ENCODE results near the gene CAMTA2. TPM values are rescaled to one million over a fixed set of nuclear protein-coding genes. Genes with fewer than 3 reads are reported as not detected.
A peak's percentile ranks its signal among the peaks of the same experiment; 100 is the strongest.

The CAMTA2 gene
- total RNA-seq, 2 donors from 2014 or later, result 17.1 to 48.8 TPM

DNA sequence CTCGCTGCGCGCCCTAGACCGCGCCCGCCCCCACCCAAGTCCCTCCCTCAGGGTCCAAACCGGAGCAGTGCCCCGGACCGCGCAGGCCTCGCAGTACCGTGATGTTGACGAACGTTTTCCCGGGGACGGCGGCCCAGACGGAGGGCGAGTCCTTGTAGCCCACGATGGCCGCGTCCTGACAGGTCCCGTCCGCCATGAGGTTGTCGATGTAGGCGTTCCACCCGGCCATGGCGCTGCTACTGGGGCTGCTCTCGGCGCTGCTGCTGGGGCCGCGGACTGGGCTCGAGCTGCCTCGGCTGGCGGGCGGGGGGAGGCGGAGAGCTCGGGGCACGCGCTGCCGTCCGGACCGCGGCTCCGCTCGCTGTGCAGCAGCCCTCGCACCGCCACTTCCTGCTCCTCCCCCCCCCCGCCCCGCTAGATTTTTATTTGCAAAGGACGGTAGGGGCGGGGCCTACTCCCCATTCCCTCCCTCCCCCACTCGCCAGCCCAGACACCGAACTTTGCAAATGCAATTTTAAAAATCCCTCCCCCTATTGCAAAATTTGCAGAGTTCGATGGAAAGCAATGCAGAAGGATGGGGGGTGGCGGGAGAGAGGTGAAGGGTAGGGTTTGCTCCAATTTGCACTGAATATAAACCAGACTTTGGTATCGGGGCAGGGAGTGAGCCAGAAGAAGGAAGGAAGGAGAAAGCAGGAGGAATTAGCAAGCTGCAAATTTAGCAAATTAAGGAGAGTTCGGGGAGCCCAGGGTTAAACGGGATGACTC is 39.1 kb downstream of the CAMTA2 start, which contains the start of gene PFN1:
Gene PFN1, minus strand, starts transcription at position 365 of the 765 bp plus-strand sequence. Its CDS starts 136 bp downstream, at position 229.
- 0% methylated on average over 8 to 54 of the region's 59 CpGs for WGBS, 2 donors
- Histone ChIP-seq H3K4me1 (peaks cover 34% of the 10 kb centered on the region), H3K27me3 (no peaks in the 10 kb centered on the region), H3K4me3 (peak within 1 kb of the TSS; percentile 61 to 91), H3K9me3 (no peaks in the 10 kb centered on the region), H3K36me3 (replicated peaks in 1 of 2; ENCODE audit: insufficient read depth in 1 of 2, low read depth in 2 of 2) (no peaks in the 10 kb centered on the region), H3K27ac (peak within 1 kb of the TSS; percentile 93 to 99 (median 96))
- DNase-seq (peak; percentile 91 to 95 (median 93)), ATAC-seq (peak; percentile 78)
- TF ChIP-seq, protein P1, sequence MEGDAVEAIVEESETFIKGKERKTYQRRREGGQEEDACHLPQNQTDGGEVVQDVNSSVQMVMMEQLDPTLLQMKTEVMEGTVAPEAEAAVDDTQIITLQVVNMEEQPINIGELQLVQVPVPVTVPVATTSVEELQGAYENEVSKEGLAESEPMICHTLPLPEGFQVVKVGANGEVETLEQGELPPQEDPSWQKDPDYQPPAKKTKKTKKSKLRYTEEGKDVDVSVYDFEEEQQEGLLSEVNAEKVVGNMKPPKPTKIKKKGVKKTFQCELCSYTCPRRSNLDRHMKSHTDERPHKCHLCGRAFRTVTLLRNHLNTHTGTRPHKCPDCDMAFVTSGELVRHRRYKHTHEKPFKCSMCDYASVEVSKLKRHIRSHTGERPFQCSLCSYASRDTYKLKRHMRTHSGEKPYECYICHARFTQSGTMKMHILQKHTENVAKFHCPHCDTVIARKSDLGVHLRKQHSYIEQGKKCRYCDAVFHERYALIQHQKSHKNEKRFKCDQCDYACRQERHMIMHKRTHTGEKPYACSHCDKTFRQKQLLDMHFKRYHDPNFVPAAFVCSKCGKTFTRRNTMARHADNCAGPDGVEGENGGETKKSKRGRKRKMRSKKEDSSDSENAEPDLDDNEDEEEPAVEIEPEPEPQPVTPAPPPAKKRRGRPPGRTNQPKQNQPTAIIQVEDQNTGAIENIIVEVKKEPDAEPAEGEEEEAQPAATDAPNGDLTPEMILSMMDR (IDR thresholded peaks at IDR 0.05), result no peak
- peak; percentile 83 to 90 (median 87) for TF ChIP-seq POLR2A (IDR thresholded peaks at IDR 0.05)
- intact Hi-C loops (cut with DNase I), result no loop called here

DNA sequence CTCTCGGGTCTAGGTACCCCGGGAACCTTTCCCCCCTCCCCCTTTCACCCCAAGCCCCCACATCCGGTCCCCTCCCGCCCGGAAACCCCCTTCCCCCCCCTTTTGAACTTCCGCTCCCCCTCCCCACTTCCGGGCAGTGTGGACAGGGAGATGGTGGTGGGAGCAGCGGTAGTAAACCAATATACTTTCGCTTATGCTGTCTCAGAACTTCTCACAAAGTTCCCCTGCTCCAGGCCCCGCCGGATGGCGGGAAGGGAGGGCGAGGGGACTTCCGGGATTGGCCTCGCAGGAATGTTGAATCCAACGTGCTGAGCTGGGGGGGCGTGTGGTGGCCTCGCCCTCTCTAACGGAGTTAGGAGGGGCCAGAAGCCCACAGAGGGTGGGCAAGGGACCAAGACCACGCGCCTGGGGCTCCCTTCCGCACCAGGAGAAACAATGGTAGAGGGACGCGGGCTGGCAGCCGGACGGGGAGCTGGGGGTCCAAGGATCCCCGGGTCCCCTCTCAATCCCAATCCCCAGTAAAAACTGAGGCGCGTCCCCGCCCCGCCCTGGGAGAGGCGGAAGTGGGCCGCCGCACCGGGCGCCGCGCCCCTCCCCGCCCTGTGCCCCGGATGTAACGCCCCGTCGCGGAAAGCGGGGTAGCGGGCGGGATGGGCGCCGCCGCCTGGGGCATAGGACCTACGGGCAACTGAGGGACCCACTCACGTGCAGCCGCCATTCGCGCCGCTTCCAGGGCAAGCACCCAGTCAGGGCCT is 39.9 kb downstream of the CAMTA2 start:
- Histone ChIP-seq H3K4me3 (peak overlapping the region; percentile 55 to 91), H3K36me3 (replicated peaks in 1 of 2; ENCODE audit: insufficient read depth in 1 of 2, low read depth in 2 of 2) (peaks cover 0 to 4% of the 10 kb centered on the region in 2 donors), H3K9me3 (no peaks in the 10 kb centered on the region), H3K4me1 (peaks cover 34% of the 10 kb centered on the region), H3K27me3 (no peaks in the 10 kb centered on the region), H3K27ac (peak overlapping the region; percentile 93 to 99 (median 96))
- TF ChIP-seq, protein P1 (IDR thresholded peaks at IDR 0.05), result no peak
- intact Hi-C loops (cut with DNase I), result no loop called here
- DNase-seq (peak; percentile 45 to 54 (median 48)), ATAC-seq (peak; percentile 30)
- 0 to 1% methylated on average over 9 to 53 of the region's 56 CpGs for WGBS, 2 donors

DNA sequence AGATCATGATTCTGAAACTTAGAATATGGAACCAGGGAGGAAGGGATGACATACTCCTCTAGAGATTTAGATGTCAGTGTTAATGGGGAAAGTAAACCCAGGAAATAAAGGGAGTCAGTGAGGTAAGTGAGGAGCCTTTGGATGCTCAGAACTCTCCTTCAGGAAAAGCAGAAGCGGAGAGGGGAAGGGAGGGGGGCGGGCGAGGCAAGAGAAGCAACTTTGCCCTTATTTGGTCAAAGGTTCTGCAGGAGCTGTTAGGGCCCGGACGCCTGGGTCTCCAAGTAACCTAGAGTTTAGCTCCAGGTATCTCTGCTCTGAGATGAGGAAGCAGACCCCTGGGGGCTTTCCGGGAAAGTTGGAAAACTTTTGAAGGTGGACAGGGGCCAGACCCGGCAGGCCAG is 40.5 kb downstream of the CAMTA2 start:
- intact Hi-C loops (cut with DNase I), result no loop called here
- Histone ChIP-seq H3K27me3 (no peaks in the 10 kb centered on the region), H3K4me3 (peak overlapping the region; percentile 55 to 91), H3K36me3 (replicated peaks in 1 of 2; ENCODE audit: insufficient read depth in 1 of 2, low read depth in 2 of 2) (peaks cover 0 to 4% of the 10 kb centered on the region in 2 donors), H3K9me3 (no peaks in the 10 kb centered on the region), H3K4me1 (peaks cover 34% of the 10 kb centered on the region), H3K27ac (peak overlapping the region; percentile 93 to 99 (median 96))
- WGBS, 2 donors, result 2% methylated on average over 7 of the region's 7 CpGs
- no peak for ATAC-seq
- no peak for DNase-seq
- no peak for TF ChIP-seq POLR2A (IDR thresholded peaks at IDR 0.05)
- TF ChIP-seq, protein P1 (IDR thresholded peaks at IDR 0.05), result no peak

DNA sequence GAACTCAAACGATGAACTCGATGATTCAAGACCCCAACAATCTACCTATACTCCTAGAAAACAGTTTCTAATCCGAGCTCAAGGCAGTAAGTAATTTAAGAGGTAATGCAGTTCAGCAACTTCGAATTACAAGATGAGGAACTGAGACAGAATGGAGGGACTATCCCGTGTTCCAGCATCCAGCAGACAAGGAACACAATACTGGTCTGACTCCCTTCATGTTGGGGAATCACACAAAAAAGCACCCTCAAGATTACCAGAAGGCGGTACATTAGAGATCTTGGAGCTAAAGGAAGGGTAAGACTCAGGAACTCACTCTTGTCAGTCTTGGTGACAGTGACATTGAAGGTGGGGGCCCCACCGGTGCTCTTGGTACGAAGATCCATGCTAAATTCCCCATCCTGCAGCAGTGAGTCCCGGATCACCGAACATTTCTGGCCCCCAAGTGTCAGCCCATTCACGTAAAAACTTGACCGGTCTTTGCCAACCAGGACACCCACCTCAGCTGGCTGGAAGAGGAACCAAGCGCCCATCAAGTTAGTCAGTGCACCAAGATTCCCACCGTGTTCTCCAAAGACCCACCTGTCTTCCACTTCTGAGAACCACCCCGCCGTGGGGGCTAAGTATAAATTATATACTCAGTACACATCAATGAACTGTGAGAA is 41.0 kb downstream of the CAMTA2 start:
- DNase-seq (no peak), ATAC-seq (no peak)
- Histone ChIP-seq H3K27ac (peak overlapping the region in 3 of 4 donors; percentile 93 to 99 (median 98)), H3K4me3 (no peak overlapping the region), H3K27me3 (no peaks in the 10 kb centered on the region), H3K36me3 (replicated peaks in 1 of 2; ENCODE audit: insufficient read depth in 1 of 2, low read depth in 2 of 2) (peaks cover 0 to 4% of the 10 kb centered on the region in 2 donors), H3K4me1 (peaks cover 40% of the 10 kb centered on the region), H3K9me3 (no peaks in the 10 kb centered on the region)
- TF ChIP-seq POLR2A (IDR thresholded peaks at IDR 0.05), result peak in 1 of 3 donors; percentile 5
- TF ChIP-seq, protein P1 (IDR thresholded peaks at IDR 0.05), result no peak
- 32 to 39% methylated on average over 11 to 16 of the region's 16 CpGs for WGBS, 2 donors
- intact Hi-C loops (cut with DNase I), result no loop called here

Data from body of pancreas (tissue), 4 donors.